Lower lobe of right lung (tissue), 2 donors: ENCODE data around the gene CDIP1. TPM values are rescaled to one million over a fixed set of nuclear protein-coding genes. Genes with fewer than 3 reads are reported as not detected.
A peak's percentile ranks its signal among the peaks of the same experiment; 100 is the strongest.

Source experiments
- ATAC-seq, 2 donors: fragments of 200-7000 bp; cut with Tn5 transposase; one replicate each; pipeline ENCODE4 v1.9.1; 2020 to 2022; ENCODE audit warnings: mild to moderate bottlenecking in 2 of 2, moderate library complexity in 2 of 2
- DNase-seq: peaks from one replicate; pipeline ENCODE4 v3.0.0-alpha.2; 2020
- H3K27ac ChIP-seq: fragments of 200-600 bp; one replicate; pipeline ENCODE4 v1.8.0; 2022
- H3K27me3 ChIP-seq: fragments of 200-600 bp; one replicate; pipeline ENCODE4 v1.8.0; 2022; ENCODE audit warnings: low read depth
- H3K36me3 ChIP-seq: fragments of 200-600 bp; one replicate; pipeline ENCODE4 v1.8.0; 2022; ENCODE audit warnings: mild to moderate bottlenecking
- H3K4me1 ChIP-seq: fragments of 200-600 bp; one replicate; pipeline ENCODE4 v1.8.0; 2022
- H3K4me3 ChIP-seq: fragments of 200-600 bp; one replicate; pipeline ENCODE4 v1.8.0; 2022; ENCODE audit warnings: mild to moderate bottlenecking
- H3K9me3 ChIP-seq: fragments of 200-600 bp; one replicate; pipeline ENCODE4 v1.8.0; 2022
- CTCF ChIP-seq: fragments of 200-600 bp; IDR thresholded peaks from one replicate; pipeline ENCODE4 v1.8.0; 2022; ENCODE audit warnings: antibody characterized with exemption, mild to moderate bottlenecking
- intact Hi-C: fragments of 100-400 bp; cut with DNase I; formaldehyde crosslinking; loops from one replicate; pipeline ENCODE4 v1.11.0; 2022
- total RNA-seq: library from RNA; stranded (reverse); fragmentation: NEBNext Ultra II Directional; extraction: Animal tissue kit (Norgen Biotek cat#: 25700); gene quantifications from one replicate; pipeline ENCODE4 v1.2.1, GENCODE V29; 2021
- donor health status: DM: no; HTN: yes; CAD: no; lungs with severe emphysema.

Gene CDIP1
- total RNA-seq, 1 donor from 2014 or later: 21.1 TPM

- Histone ChIP-seq H3K4me1 (peaks cover 10% of the 10 kb centered on the region), H3K9me3 (peaks cover 3% of the 10 kb centered on the region), H3K27ac (no peak overlapping the region), H3K27me3 (no peaks in the 10 kb centered on the region), H3K36me3 (no peaks in the 10 kb centered on the region), H3K4me3 (no peak overlapping the region)
- ATAC-seq: no peak
- no peak for DNase-seq
- no peak for TF ChIP-seq CTCF
- intact Hi-C loops: no loop called here
Observed at GRCh38 chr16:4539716-4540284, 1.2 kb upstream of the CDIP1 start.

- DNase-seq (peak; percentile 51), ATAC-seq (peak; percentile 65 to 72)
- Histone ChIP-seq H3K27ac (peak overlapping the region; percentile 89), H3K4me3 (peak overlapping the region; percentile 81), H3K27me3 (no peaks in the 10 kb centered on the region), H3K4me1 (peaks cover 10% of the 10 kb centered on the region), H3K36me3 (no peaks in the 10 kb centered on the region), H3K9me3 (peaks cover 3% of the 10 kb centered on the region)
- intact Hi-C loops: no loop called here
- TF ChIP-seq CTCF: no peak
Observed at GRCh38 chr16:4537376-4538343, 913 bp downstream of the CDIP1 start.

- TF ChIP-seq CTCF: no peak
- intact Hi-C loops: no loop called here
- Histone ChIP-seq H3K27ac (no peak overlapping the region), H3K9me3 (peaks cover 3% of the 10 kb centered on the region), H3K27me3 (no peaks in the 10 kb centered on the region), H3K4me3 (no peak overlapping the region), H3K4me1 (peaks cover 10% of the 10 kb centered on the region), H3K36me3 (no peaks in the 10 kb centered on the region)
- DNase-seq: no peak
- ATAC-seq: no peak
Observed at GRCh38 chr16:4536391-4537106, 2.0 kb downstream of the CDIP1 start.

- Histone ChIP-seq H3K4me1 (peaks cover 10% of the 10 kb centered on the region), H3K27ac (no peak overlapping the region), H3K27me3 (no peaks in the 10 kb centered on the region), H3K4me3 (no peak overlapping the region), H3K36me3 (no peaks in the 10 kb centered on the region), H3K9me3 (peaks cover 3% of the 10 kb centered on the region)
- intact Hi-C loops: no loop called here
- ATAC-seq (no peak), DNase-seq (no peak)
- no peak for TF ChIP-seq CTCF
Observed at GRCh38 chr16:4535627-4536108, 2.9 kb downstream of the CDIP1 start.

- Histone ChIP-seq H3K27me3 (no peaks in the 10 kb centered on the region), H3K9me3 (no peaks in the 10 kb centered on the region), H3K4me3 (no peak overlapping the region), H3K36me3 (no peaks in the 10 kb centered on the region), H3K27ac (no peak overlapping the region), H3K4me1 (peaks cover 10% of the 10 kb centered on the region)
- DNase-seq: no peak
- no peak for TF ChIP-seq CTCF
- ATAC-seq: no peak
- intact Hi-C loops: no loop called here
Observed at GRCh38 chr16:4534151-4534790, 4.3 kb downstream of the CDIP1 start.
